Prostate gland (tissue), 2 donors: ENCODE results near the gene DUSP18.

Experiments used
- CTCF ChIP-seq, 4 experiments: fragments of 200-600 bp in 2 of 4; fragments of 450-650 bp in 2 of 4; sonication (generic) in 2 of 4; IDR thresholded peaks; 1 replicate in 3 of 4; 2 replicates in 1 of 4; pipeline ENCODE4 v1.5.1; 2016 to 2019; ENCODE audit warnings: antibody characterized with exemption in 4 of 4, mild to moderate bottlenecking in 2 of 4, moderate library complexity in 2 of 4
- POLR2A ChIP-seq: fragments of 450-650 bp; IDR thresholded peaks from one replicate; pipeline ENCODE4 v1.6.1; 2016; ENCODE audit warnings: antibody characterized with exemption, mild to moderate bottlenecking

- TF ChIP-seq CTCF (IDR thresholded peaks at IDR 0.05) (no peak), POLR2A (no peak)
Measured at GRCh38 chr22:30615543-30615954, 52.1 kb downstream of the DUSP18 start.
